Esophagus muscularis mucosa (tissue), 4 donors: ENCODE data around the gene CCNY.

ENCODE experiments used
- CTCF ChIP-seq, 3 experiments: fragments of 200-600 bp in 2 of 3; fragments of 450-650 bp in 1 of 3; sonication (generic) in 2 of 3; IDR thresholded peaks; one replicate each; pipeline ENCODE4 v1.5.1; 2017 to 2019; ENCODE audit warnings: antibody characterized with exemption in 3 of 3, mild to moderate bottlenecking in 2 of 3, moderate library complexity in 1 of 3
- EP300 ChIP-seq: sonication (generic); formaldehyde crosslinking; IDR thresholded peaks from one replicate; pipeline ENCODE4 v1.6.1; 2017; ENCODE audit warnings: antibody characterized with exemption
- POLR2A ChIP-seq: fragments of 450-650 bp; IDR thresholded peaks from one replicate; pipeline ENCODE4 v1.6.1; 2017; ENCODE audit warnings: antibody characterized with exemption, moderate library complexity, mild to moderate bottlenecking, low read depth
- POLR2AphosphoS5 ChIP-seq, 2 donors: sonication (generic); formaldehyde crosslinking; IDR thresholded peaks; one replicate each; pipeline ENCODE4 v1.6.1; 2017; ENCODE audit warnings: antibody characterized with exemption in 2 of 2

GRCh38 chr10:35501923-35502322, 165.6 kb downstream of the CCNY start:
- TF ChIP-seq CTCF (IDR thresholded peaks at IDR 0.05) (no peak), POLR2A (no peak), POLR2AphosphoS5 (IDR thresholded peaks at IDR 0.05) (no peak), EP300 (no peak)
